Measurements from ENCODE around the gene PRKAG1.
A peak's percentile ranks its signal among the peaks of the same experiment; 100 is the strongest.

The PRKAG1 gene

DNA sequence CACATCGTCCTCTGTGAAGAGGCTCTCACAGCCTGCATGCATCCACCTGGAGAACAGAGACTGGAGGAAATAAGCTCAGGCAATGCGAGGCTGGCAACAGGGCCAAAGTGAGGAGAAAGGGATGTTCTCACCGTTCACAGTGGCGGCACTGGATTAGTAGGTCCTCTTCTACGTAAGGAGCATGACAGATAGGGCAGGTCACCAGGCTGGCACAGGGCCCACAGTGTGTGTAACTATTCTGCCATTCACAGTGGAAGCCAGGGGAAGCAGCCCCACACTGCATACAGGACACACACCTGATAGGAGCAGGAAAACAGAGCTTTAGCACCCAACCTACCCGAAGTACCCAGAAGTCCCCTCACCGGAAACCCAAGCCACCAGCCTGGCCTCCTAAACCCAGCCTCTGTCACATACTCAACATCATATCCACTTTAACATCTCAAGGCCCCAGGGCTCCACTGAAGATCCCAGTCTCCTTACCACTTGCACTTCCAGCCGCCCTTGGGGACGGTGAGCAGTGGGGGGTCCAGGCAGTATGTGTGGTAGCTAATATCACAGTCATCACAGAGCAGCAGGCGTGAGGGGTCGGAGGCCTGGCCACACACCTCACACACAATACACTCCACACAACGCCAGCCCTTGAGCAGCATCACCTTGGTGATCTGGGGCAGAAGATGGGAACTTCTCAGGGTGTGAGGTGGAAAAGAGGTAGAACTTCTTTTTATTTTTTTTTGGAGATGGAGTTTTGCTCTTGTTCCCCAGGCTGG lies 27.7 kb upstream of the PRKAG1 start:
- TF ChIP-seq, protein P1, sequence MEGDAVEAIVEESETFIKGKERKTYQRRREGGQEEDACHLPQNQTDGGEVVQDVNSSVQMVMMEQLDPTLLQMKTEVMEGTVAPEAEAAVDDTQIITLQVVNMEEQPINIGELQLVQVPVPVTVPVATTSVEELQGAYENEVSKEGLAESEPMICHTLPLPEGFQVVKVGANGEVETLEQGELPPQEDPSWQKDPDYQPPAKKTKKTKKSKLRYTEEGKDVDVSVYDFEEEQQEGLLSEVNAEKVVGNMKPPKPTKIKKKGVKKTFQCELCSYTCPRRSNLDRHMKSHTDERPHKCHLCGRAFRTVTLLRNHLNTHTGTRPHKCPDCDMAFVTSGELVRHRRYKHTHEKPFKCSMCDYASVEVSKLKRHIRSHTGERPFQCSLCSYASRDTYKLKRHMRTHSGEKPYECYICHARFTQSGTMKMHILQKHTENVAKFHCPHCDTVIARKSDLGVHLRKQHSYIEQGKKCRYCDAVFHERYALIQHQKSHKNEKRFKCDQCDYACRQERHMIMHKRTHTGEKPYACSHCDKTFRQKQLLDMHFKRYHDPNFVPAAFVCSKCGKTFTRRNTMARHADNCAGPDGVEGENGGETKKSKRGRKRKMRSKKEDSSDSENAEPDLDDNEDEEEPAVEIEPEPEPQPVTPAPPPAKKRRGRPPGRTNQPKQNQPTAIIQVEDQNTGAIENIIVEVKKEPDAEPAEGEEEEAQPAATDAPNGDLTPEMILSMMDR (IDR thresholded peaks at IDR 0.05; ENCODE audit: extremely low read depth, missing control alignments), result no peak
- no peak for DNase-seq (ENCODE audit: low spot score)

DNA sequence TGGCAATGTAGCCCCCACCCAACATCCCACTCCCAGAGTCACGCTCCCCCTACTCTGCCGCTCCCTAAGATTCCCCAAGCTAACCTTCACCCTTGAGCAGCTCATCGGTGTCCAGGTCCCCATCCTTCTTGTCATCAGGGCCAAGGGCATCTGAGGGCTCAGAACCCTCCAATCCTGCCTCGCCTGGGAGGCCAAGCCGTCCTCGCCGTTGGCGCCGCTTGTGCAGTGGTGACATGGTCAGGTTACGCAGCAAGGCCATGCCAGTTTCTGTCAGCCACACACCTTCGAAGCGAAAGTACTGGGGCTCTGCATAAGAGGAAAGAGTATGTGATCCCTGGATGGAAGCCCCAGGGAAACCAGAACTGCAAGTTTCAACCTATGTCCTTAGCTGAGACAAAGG lies 26.1 kb upstream of the PRKAG1 start:
- TF ChIP-seq, protein P1 (IDR thresholded peaks at IDR 0.05; ENCODE audit: extremely low read depth, missing control alignments), result no peak
- DNase-seq (ENCODE audit: low spot score), result no peak

DNA sequence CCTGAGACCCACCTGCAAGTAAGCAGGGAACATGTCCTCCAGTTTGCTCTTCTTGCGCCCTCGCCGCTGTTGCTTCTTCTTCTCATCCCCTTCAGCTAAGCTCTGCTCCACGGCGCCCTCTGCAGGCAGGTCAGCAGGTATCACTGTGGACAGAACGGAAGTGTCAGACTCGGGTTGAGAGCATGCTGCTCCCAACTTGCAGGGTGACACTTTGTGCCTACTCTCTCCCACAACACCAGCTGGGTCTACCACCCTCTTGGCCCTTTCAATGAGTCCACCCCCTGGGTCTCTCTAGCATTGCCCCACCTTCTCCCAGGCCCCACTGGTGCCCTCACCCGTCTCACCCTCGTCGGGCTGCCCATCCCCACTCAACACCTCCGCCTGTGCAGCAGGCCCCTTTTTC lies 25.3 kb upstream of the PRKAG1 start:
- TF ChIP-seq, protein P1 (IDR thresholded peaks at IDR 0.05; ENCODE audit: extremely low read depth, missing control alignments), result peak; percentile 75
- DNase-seq (ENCODE audit: low spot score), result peak; percentile 86

DNA sequence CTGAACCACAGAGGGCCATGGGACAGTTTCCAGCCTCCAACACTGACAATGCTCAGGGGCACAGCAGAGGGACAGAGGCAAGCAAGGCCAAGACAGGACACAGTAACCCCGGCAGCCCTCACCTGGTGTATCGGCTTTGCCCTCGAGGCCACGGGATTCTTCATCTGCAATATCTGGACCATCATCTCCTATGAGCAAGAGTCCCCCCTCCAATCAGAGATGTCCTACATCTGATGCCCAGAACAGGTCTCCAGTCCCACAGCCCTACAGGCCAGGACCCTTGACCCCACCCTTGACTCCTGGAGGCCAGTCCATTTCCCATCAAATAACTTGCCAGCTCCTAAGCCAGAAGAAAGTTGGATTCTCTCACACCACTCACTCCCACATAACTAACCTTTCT lies 24.7 kb upstream of the PRKAG1 start:
- TF ChIP-seq, protein P1 (IDR thresholded peaks at IDR 0.05; ENCODE audit: extremely low read depth, missing control alignments), result no peak
- no peak for DNase-seq (ENCODE audit: low spot score)

DNA sequence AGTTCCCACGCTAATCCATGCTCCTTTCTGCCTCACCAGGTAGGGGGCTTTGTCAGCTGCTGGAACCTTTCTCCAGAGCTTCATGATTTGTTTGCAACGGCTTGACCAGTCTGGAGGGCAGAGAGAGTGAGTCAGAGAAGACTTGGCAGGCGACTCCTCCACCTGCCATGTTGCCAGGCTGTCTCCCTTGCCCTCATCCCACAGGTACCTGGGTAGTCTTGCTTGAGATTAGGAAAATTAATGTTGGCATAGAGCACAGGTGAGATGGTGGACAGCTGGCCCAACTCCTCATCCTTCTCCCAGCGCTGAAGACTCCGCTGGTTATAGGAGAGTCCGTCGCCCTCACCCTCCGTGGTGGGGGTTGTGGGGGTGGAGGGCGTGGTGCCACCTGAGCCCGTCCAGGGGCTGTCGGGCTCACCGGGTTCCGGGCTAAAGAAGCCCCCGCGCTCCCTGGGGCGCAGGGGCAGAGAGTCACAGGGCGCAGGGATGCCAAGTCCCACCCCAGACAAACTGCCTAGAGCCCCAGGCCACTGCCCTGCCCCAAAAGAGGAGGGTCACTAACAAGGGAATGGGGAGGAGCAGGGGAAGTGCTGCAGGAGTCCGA lies 23.4 kb upstream of the PRKAG1 start:
- TF ChIP-seq, protein P1 (IDR thresholded peaks at IDR 0.05; ENCODE audit: extremely low read depth, missing control alignments), result no peak

DNA sequence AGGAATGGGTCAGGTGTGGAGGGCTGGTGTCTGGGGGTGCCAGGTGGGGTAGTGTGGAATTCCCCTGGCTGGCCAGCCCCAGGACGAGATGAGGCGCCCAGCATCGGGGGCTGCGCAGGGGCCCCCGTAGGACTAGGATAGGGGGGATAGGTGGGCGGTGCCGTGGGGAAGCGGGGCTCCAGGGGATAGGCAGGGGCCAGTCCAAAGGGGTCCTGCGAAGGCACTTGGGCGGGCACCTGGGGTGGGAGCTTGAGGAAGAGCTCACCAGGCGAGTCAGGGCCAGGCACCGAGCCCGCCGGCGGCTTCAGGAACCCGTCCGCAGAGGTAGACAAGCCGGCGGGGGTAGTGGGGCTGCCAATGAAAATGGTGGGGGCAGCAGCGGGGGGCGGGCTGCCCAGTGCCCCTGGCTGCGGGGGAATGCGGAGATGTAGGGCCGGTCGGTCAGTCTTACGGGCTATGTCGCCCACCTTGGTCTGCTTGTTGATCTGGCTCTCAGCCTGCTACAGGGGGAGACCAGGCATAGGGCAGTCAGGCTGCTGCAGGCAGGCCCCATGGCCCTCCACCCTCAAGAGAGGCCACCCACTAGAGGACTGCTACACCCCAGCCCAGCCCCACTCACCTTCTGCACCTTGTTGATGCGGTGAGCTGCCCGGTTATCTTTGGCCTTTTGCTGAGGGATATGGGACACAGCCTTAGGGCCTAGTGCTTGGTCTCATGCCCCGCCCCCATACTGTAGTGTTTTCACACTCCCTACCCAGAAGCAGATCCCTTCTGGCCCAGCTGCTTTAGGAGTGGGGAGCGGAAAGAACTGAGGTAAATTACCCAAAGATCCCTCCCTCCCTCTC lies 22.7 kb upstream of the PRKAG1 start:
- TF ChIP-seq, protein P1 (IDR thresholded peaks at IDR 0.05; ENCODE audit: extremely low read depth, missing control alignments), result no peak

More for the DNA sequence above, 23.4 kb upstream of the PRKAG1 start:
- DNase-seq (ENCODE audit: low spot score), result no peak

More for the DNA sequence above, 22.7 kb upstream of the PRKAG1 start:
- no peak for DNase-seq (ENCODE audit: low spot score)
